GM12873 (cell line): ENCODE results near the gene PRLR.

Experiments used
- CTCF ChIP-seq: IDR thresholded peaks from 2 replicates; pipeline ENCODE4 v1.5.1; 2012; ENCODE audit warnings: low read depth, mild to moderate bottlenecking, moderate library complexity, low read length, control low read depth; ENCODE audit not compliant: insufficient read depth; ENCODE audit errors: missing control alignments

PRLR gene

GRCh38 chr5:35145691-35146317, 84.5 kb downstream of the PRLR start:
- no peak for TF ChIP-seq CTCF

- no peak for TF ChIP-seq CTCF
Observed at GRCh38 chr5:35145012-35145411, 85.3 kb downstream of the PRLR start.

- TF ChIP-seq CTCF = no peak
Observed at GRCh38 chr5:35143841-35144240, 86.4 kb downstream of the PRLR start.

GRCh38 chr5:35141739-35142138, 88.5 kb downstream of the PRLR start:
- no peak for TF ChIP-seq CTCF

GRCh38 chr5:35138232-35138631, 92.1 kb downstream of the PRLR start:
- no peak for TF ChIP-seq CTCF

- TF ChIP-seq CTCF = no peak
Observed at GRCh38 chr5:35136386-35136785, 93.9 kb downstream of the PRLR start.

- no peak for TF ChIP-seq CTCF
Observed at GRCh38 chr5:35135239-35135700, 95.0 kb downstream of the PRLR start.
